ENCODE measurements around the gene SLC7A6OS.

SLC7A6OS gene

DNA sequence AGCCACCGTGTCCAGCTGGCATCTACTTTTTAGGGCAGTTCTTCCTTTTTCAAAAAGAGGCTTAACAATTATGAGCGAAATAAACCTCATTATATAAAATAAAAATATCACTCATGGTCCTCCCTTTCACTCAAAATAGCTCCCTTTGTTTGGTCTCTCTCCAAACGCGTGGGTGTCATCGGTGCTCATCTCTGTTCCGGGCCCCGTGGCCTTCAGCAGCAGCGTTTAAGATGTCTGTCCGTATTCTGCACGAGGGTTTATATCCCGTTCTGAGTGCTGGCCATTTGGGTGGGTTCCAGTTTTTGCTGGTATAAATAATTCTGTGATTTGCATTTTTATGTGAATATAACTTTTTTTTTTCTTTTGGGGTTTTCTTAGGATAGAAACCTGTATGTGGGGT, 33.5 kb upstream of the SLC7A6OS start:
- DNase-seq (ENCODE audit: low read depth in 2 of 2): no peak

DNA sequence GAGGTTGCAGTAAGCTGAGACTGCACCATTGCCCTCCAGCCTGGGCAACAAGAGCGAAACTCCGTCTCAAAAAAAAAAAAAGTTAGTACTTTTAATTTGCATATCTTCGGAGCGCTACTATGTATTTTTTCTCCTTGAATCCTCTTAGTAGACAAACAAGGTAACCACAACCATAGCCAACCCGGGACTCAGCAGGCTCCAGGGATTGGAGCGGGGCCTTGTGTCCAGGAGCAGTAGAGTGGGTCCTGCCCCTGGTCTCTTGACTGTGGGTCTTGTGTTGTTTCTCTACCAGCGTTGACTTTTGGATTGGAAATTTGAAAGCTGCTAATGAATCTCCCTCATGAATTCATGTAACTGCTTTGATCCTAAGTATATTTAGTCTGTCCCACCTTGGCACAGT, 32.4 kb upstream of the SLC7A6OS start:
- no peak for DNase-seq (ENCODE audit: low read depth in 2 of 2)

DNA sequence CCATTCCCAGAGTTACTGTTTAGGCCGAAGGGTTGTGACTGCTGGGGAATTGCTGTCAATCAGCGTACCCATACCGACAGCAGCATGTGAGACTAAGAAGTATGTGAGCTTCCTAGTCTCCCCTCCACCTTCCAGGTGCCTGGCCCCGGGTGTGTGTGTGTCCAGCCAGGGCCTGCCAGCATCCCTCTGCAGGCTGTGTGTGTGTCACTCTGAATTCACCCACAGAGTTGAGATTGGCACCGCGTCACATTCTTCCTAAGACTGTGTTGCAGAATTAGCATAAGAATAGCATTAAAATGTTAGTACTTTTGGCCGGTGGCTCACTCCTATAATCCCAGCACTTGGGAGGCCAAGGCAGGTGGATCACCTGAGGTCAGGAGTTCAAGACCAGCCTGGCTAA, 31.9 kb upstream of the SLC7A6OS start:
- DNase-seq (ENCODE audit: low read depth in 2 of 2): no peak

DNA sequence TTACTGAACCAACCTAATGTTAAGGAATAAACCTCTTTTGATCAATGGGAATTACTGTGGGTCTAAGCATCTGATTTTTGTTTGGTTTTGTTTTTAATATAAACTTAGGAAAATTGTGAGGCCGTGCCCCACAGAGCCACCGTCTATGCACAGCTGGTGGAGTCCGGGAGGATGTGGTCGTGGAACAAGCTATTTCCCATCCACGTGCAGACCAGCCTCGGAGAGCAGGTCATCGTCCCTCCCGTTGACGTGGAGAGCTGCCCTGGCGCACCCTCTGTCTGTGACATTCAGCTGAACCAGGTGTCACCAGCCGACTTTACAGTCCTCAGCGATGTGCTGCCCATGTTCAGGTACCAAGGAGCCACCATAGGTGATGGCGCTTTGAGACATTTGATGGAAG, 28.5 kb upstream of the SLC7A6OS start:
- no peak for DNase-seq (ENCODE audit: low read depth in 2 of 2)

DNA sequence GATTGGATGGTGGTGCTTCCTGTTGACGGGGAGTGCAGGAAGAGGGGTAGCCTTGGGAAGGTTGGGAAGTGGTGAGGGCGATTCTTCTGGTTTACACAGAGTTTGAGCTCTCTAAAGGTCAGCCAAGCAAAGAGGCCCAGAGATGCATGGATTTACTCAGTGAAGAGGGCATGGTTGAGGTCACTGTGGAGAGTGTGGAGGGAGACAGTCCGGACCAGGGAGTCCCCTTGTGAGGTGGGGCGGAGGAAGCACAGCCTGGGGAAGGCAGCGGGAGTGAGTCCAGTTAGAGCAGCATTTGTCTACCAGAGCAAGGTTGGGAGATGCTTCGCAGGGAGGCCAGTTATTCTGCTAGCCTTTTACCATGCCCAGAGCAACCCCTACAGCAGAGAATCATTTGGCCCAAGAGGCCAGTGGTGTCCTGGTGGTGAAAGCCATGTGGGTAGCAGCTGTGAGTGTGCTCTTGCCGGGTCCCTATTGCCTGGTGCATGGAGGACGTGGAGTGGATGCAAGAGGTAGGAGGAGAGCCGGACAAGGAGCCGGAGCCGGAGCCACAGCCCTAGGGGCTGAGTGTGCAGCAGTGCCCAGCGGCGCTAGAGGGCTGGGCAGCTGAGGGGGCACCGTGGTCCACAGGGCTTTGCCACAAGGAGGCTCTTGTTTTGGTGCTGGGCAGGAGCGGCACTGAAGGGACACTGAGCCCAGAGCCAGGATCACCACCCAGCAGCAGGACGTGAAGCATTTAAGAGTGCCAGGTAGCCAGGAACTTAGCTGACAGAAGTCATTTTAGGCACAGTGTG, 27.8 kb upstream of the SLC7A6OS start:
- no peak for DNase-seq (ENCODE audit: low read depth in 2 of 2)

DNA sequence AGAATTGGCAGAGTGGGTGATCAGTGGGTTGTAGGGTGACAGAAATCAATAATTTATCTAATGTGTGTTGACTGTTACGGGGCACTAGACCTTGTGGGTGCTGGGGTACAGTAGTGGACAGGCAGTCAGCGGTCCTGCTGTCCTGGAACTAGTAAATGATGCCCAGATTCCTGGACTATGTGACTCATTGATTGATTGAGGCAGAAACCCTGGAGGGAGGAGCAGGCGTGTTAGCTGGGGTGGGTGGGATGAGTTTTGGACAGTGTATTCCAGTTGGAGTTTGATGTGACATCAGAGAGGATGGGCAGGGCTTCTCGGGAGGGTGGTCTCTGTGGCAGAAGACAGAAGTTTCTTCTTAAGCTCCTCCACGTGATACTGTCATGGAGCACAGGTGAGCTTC, 24.4 kb upstream of the SLC7A6OS start:
- no peak for DNase-seq (ENCODE audit: low read depth in 2 of 2)

DNA sequence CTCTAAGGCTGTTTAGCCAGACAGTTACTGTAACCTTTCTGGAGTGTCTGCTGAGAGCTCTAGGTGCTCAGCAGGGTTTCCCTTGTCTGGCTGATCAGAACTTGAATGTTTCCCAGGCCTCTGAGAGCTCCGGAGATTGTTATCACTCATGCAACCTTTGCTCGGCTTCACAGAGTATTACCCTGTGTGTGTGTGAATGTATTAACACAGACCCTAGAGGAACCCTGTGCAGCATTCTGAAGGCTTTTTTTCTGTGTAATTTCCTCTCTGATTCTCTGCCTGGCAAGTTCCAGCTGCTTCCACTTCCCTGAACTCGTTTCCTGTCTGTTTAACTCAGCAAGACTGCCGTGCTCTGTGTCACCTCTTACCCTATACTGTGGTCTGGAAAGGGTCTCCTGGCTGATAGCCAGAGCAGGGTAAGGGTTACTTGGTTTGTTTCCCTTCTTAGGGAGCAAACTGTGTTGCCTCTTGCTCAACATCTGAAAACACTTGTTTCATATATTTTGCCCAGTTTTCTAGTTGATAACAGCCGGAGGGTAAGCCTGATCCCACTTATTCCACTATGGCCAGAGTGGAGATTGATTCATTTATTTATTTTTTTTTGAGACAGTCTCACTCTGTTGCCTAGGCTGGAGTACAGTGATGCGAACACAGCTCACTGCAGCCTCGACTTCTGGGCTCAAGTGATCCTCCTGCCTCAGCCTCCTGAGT, 21.8 kb upstream of the SLC7A6OS start:
- DNase-seq (ENCODE audit: low read depth in 2 of 2): no peak

DNA sequence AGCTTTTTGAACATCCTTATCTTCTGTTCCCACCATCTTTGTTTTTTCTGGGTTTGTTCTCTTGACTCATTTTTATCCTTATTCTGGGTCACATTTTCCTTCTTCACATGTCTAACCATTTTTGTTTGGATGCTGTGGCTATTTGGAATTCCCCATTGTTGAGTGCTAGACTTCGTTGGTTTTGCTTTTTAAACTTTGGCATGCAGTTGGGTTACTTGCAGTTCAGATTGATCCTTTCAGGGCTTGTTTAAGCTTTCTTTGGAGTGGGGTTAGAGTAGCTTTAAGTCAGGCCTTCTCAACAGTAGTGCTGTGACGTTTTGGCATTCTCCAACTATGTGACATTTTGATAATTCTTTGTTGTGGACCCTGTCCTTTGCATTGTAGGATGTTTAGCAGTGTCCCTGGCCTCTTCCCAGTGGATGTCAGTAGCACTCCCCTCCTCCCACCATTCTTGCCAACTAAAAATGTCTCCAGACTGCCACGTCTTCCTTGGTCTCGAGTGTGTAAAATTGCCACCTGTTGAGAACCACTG, 21.2 kb upstream of the SLC7A6OS start:
- DNase-seq (ENCODE audit: low read depth in 2 of 2): no peak

DNA sequence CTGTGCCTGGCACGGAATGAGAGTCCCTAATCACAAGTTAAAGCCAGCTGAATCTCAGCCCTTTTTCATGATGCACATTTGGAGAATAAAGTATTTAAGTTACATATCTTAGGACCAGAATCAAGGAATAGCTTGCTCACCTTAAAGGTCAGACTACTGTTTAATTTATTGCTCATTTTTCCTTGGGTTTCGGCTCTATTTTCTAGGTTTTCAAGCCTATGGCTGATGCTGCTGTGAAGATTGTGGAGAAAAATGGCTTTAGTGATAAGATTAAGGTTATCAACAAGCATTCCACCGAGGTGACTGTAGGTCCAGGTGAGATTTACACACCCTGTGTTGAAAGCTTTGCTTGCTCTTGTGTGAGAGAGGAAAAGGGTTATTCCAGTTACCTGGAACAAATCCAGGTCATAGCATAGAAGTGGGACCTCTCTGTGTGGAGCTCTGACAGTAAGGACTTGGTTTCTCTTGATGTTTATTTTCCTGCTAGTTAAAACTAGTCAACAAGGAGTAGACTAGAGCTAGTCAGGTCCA, 18.2 kb upstream of the SLC7A6OS start:
- no peak for DNase-seq (ENCODE audit: low read depth in 2 of 2)

DNA sequence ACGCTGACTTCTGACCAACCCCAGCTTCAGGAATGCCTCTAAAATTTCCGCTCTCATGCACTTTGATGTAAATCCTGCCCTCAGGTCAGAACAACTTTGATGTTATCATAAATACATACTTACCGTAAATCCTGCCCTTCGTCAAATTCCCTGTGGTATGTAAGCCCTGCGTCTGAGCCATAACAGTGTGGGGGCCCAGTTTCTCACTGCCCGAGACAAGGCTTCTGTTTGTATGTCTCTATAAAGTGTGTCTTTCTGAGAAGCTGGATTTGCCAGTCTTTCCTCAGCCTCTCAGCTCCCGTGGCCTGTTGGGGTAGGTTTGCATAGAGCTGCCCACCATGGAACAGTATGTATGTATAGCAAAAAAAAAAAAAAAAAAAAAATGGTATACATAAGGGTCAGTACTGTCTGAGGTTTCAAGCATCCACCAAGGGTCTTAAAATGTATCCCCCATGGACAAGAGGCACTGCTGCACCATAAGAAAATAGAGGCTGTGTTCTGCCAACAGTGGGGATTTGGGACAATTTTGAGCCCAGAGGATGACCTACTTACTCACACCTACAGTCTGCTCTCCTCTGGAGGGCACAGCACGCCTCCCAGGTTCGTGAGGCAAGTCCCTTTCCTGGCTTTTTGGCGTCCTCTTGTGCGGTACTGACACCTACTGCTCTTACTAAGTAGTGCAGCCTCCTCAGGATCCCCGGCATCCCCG, 17.6 kb upstream of the SLC7A6OS start:
- DNase-seq (ENCODE audit: low read depth in 2 of 2): peak; percentile 55 to 57

DNA sequence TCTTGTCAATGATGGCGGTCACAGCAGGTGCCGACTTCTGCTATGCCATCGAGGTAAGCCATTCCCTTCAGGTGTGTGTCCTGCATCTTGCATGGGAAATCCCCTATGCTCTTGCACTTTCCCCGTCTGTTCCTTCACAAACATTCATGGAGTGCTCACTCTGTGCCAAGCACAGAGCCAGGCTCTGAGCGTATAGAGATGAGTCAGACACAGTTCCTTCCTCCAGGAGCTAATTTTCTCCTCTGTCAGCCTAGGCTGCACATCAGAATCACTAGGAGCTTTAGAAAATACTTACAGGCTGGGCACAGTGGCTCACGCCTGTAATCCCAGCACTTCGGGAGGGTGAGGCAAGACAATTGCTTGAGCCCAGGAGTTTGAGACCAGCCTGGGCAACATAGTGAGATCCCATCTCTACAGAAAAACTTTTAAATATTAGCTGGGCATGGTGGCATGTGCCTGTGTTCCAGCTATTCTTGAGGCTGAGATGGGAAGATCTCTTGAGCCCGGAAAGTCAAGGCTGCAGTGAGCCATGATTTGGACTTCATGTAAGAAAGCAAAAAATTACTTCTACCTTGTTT, 14.1 kb upstream of the SLC7A6OS start:
- no peak for DNase-seq (ENCODE audit: low read depth in 2 of 2)

DNA sequence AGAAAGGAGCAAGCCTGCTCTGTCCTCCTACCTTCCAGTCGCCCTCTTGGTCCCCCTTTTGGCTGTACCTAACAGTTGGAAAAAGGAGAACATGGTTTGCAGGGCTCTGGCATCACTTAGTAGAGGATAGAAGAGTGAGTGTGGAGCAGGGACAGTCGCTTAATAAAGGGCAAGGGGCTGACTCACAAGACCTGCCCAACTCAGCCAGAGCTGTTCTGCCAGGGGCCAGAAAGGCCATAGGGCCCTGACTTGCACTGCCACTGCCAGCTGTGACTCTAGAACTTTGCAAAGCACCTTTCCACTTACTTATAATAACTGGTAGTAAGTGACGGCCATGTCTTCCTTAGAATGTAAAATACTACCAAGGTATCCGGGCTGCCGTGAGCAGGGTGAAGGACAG, 13.6 kb upstream of the SLC7A6OS start:
- DNase-seq (ENCODE audit: low read depth in 2 of 2): no peak

DNA sequence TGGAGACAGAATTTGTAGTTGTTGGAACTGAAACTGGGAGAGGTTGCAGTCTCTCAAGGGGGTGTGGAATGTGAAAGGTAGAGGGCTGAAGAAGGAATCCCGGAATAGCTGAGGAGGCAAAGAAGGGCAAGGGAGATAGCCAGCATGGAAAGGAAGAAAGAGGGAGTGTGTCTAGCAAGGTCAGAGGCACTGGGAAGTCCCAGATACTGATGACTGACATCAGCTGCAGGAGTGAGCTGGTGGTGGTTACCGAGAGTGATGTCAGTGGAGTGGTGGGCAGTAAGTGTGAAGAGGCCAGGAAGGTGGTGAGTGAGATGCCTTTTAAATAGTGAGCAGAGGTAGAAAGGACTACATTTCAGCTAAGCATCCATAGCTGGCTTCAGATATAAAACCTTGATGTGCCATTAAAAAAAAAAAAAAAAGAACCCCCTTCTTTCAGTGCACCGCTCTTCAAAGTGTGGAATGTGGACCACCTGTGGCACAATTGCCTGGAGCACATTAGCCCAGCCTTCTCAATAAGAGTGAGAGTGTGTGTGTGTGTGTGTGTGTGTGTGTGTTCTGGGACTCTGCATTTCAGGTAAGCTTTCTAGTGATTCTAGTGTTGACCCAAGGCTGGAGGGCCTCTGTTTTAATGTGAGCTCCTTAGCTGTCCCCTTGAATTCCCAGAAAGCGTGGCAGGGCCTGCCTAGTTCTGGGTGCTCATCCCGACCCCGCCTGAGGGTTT, 8.6 kb upstream of the SLC7A6OS start:
- peak; percentile 51 to 60 for DNase-seq (ENCODE audit: low read depth in 2 of 2)

DNA sequence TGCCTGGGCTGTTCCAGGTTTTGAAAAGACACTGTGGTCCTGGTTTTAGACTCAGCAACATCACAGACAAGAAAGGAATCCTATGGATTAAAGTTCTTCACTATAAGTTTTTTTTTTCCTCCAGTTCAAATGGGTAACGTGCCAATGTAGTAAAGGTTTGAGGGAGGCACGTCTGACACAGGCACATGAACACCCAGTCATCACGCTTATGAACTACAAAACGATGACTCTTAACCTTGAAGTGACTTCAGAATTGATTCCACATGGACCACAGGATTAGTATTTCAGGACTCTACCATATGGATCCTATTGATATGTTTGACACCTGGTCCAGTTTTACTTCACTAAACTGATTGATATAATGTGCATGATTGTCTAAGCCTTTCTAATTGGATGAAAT, 2.4 kb upstream of the SLC7A6OS start:
- no peak for DNase-seq (ENCODE audit: low read depth in 2 of 2)

DNA sequence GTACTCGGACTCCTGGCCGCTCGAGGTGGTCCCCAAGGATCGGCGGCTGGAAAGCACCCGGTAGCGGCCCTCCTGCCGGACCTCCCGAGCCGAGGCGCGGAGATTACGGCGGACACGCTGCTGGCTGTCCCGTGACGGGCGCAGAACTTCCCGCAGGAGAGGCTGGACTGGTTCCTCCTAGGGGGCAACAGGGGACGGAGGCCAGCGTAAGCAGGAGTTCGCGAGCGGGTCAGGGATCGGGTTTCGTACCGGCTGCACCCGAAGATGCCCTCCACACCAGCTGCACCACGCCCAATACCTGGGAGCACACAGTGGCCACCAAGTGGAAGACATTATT, 341 bp downstream of the SLC7A6OS start:
- DNase-seq (ENCODE audit: low read depth in 2 of 2): no peak

DNA sequence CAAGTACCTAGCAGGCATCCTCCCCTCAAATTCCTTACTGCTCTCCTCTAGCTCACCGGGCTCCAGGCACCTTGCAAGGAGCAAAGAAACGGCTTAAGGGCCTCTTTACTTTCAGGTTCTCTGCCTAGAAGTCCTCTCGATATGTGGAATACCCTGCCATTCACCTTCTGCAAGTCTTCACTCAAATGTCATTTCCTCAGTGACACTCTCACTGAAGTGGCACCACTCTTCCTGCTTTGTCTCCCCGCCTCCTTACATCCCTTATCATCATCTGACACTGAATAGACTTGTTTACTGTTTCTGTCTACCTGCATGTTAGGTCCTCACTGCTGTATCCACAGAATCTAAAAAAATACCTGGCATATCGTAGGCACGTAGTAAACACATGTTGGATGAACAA, 947 bp downstream of the SLC7A6OS start:
- DNase-seq (ENCODE audit: low read depth in 2 of 2): no peak

DNA sequence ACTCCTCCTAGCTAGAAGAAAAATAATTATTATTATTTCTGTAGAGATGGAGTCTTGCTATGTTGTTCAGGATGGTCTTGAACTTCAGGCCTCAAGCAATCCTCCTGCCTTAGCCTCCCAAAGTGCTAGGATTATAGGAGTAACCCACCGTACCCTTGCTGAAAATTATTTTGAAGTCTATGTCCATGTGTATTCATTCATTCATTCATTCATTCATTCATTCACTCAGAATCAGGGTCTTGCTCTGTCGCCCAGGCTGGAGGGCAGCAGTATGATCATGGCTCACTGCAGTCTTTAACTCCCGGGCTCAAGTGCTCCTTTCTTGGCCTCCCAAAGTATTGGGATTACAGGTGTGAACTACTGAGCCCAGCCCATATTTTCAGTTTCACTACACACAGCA, 4.1 kb downstream of the SLC7A6OS start:
- DNase-seq (ENCODE audit: low read depth in 2 of 2): no peak

DNA sequence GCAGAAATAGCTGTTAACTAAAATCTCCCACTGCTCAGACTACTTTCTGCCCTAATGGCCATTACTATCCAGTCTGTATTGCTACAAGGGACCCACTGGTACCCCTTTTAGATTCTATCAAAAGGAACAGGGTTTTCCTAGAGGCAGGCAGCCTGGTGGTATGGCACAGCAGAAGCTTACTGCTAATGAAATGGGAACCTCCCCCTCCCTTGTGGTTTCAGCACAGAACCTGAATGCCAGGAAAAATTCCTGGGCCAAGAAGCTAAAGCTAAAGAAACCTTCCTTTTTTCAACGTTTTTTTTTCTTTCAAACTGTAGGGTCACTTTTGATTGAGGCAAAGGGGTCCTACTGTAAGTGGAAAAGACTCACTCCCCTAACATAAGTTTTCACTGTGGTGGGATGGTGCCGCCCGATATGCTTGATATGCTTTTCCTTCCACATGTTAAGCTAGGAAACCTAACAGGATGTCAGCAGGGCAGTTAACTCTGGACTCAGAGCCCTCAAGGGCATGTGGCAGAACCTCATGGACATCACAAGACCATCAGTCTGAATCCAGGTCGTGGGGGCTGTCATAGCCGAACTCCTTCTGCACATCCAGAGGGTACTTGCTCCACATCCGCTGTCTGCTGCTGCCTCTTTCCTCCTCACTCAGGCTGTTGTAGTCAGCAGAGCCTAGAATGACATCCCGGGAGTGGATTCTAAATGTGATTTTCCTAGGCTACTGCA, 9.8 kb downstream of the SLC7A6OS start:
- no peak for DNase-seq (ENCODE audit: low read depth in 2 of 2)

DNA sequence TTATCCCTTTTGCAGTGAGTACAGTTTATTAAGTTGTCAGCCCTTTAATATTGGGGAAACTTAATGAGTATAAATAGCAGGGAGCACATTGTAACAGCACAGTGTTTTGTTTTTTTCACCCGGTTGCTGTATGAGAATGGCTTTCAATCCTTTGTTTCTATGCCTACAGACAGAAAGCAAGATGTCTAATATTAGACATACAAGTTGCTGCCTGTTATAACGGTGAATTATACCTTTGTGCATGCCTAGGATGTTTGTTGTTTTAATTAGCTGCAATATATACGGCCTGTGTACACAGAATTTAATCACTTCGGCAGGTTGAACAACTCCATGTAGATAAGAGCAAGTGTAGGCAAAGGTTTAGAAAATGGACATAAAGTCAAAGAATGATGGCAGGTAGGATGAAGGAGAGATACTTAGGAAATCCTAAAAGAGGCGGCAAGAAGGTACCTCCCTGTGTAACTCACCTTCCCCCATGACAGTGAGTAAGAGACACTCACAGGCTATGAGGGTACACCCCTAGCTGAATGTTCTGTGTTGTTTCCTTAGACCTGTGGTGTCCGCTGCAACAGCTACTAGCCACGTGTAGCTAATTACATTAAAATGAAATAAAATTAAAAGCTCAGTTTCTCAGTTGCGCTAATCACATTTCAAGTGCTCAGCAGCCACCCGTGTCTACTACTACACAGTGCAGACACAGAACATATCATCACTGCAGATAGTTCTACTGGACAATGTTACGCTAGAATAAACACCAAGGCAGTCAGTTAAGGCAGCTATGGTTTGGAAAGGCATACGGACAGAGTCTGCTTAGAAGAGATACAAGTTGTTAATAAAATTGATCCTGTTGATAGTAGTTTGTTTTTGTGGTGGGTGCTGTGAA, 10.9 kb downstream of the SLC7A6OS start:
- no peak for DNase-seq (ENCODE audit: low read depth in 2 of 2)
